Vagina (tissue), 2 donors: ENCODE measurements around the gene PLOD1. TPM values are rescaled to one million over a fixed set of nuclear protein-coding genes. Genes with fewer than 3 reads are reported as not detected.
"Not testable (repeated sequence)": the region's sequence is repeated elsewhere in the genome, so short reads cannot be mapped to it uniquely, and the experiment has no call there.

Experiments
- DNase-seq, 2 donors: peaks; one replicate each; pipeline ENCODE4 v3.0.0-alpha.2; 2017; ENCODE audit errors: extremely low spot score in 2 of 2
- H3K27ac ChIP-seq: fragments of 200-600 bp; sonication (generic); one replicate; pipeline ENCODE4 v1.5.1; 2019
- H3K27me3 ChIP-seq: fragments of 200-600 bp; sonication (generic); one replicate; pipeline ENCODE4 v1.5.1; 2019
- H3K36me3 ChIP-seq, 2 donors: fragments of 200-600 bp; sonication (generic); one replicate each; pipeline ENCODE4 v1.5.1; 2017 to 2019
- H3K4me1 ChIP-seq: fragments of 200-600 bp; sonication (generic); one replicate; pipeline ENCODE4 v1.5.1; 2019
- H3K4me3 ChIP-seq, 2 donors: fragments of 200-600 bp; sonication (generic); 1 replicate in 1 of 2; 2 replicates in 1 of 2; pipeline ENCODE4 v1.5.1; 2016 to 2019
- H3K9me3 ChIP-seq: fragments of 200-600 bp; sonication (generic); one replicate; pipeline ENCODE4 v1.5.1; 2019
- POLR2A ChIP-seq, 2 donors: fragments of 450-650 bp; IDR thresholded peaks; one replicate each; pipeline ENCODE4 v1.6.1; 2017; ENCODE audit warnings: antibody characterized with exemption in 2 of 2, mild to moderate bottlenecking in 2 of 2, moderate library complexity in 2 of 2
- POLR2AphosphoS5 ChIP-seq, 2 donors: sonication (generic); formaldehyde crosslinking; IDR thresholded peaks; one replicate each; pipeline ENCODE4 v1.9.0; 2017; ENCODE audit warnings: antibody characterized with exemption in 2 of 2, mild to moderate bottlenecking in 2 of 2, low read depth in 1 of 2; ENCODE audit not compliant: insufficient read depth in 1 of 2
- intact Hi-C: fragments of 100-400 bp; cut with DNase I; formaldehyde crosslinking; loops from one replicate; pipeline ENCODE4 v1.15.1; 2023
- total RNA-seq: library from RNA; depleted of rRNA; stranded (reverse); fragments of >200 nt; gene quantifications from one replicate; pipeline ENCODE4 v1.2.3, GENCODE V29; 2016
- TF ChIP-seq, protein P1 (sequence below), 3 experiments: fragments of 450-650 bp in 2 of 3; fragments of 200-600 bp in 1 of 3; sonication (generic) in 1 of 3; IDR thresholded peaks; one replicate each; pipeline ENCODE4 v1.5.1; 2017 to 2019; ENCODE audit warnings: antibody characterized with exemption in 3 of 3, mild to moderate bottlenecking in 2 of 3, moderate library complexity in 2 of 3

The PLOD1 gene
- total RNA-seq, 1 donor from 2014 or later, result 42.2 TPM

DNA sequence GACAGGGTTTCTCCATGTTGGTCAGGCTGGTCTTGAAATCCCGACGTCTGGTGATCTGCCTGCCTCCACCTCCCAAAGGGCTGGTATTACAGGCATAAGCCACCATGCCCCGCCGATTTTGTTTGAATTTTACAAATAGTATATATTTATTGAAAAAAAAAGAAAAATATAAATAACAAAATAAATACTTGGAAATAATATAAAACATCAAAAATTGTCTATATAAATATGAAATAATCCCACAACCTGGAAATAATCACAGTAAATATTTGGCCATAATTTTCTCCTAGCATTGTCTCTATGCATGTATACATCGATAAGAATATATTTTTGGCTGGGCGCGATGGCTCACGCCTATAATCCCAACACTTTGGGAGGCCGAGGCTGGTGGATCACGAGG, 2.7 kb upstream of the PLOD1 start:
- intact Hi-C loops, result no loop called here
- Histone ChIP-seq H3K27ac (no peak overlapping the region), H3K36me3 (no peaks in the 10 kb centered on the region), H3K4me3 (no peak overlapping the region), H3K9me3 (no peaks in the 10 kb centered on the region), H3K27me3 (no peaks in the 10 kb centered on the region), H3K4me1 (peaks cover 36% of the 10 kb centered on the region)
- no peak for DNase-seq
- TF ChIP-seq POLR2AphosphoS5 (IDR thresholded peaks at IDR 0.05; ENCODE audit: insufficient read depth in 1 of 2, low read depth in 1 of 2) (no peak), POLR2A (IDR thresholded peaks at IDR 0.05) (no peak)
- TF ChIP-seq, protein P1, sequence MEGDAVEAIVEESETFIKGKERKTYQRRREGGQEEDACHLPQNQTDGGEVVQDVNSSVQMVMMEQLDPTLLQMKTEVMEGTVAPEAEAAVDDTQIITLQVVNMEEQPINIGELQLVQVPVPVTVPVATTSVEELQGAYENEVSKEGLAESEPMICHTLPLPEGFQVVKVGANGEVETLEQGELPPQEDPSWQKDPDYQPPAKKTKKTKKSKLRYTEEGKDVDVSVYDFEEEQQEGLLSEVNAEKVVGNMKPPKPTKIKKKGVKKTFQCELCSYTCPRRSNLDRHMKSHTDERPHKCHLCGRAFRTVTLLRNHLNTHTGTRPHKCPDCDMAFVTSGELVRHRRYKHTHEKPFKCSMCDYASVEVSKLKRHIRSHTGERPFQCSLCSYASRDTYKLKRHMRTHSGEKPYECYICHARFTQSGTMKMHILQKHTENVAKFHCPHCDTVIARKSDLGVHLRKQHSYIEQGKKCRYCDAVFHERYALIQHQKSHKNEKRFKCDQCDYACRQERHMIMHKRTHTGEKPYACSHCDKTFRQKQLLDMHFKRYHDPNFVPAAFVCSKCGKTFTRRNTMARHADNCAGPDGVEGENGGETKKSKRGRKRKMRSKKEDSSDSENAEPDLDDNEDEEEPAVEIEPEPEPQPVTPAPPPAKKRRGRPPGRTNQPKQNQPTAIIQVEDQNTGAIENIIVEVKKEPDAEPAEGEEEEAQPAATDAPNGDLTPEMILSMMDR (IDR thresholded peaks at IDR 0.05), result no peak

DNA sequence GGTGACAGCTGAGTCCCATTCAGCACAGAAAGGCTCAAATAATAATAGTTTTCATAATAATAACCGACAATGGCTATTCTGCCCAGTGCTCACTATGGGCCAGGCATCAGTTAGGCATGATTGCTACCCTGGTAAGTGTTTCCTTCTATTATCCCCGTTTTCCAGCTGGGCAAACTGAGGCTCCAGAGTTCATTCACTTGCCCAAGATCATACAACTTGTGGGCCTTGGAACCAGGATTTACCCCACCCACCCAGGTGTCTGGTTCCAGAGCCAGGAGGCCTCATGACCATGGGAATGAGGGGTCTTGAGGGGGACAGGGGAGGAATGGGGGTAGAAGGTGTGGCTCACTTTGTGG, 518 bp downstream of the PLOD1 start:
- Histone ChIP-seq H3K36me3 (no peaks in the 10 kb centered on the region), H3K4me3 (peak overlapping the region; percentile 57 to 59), H3K27me3 (no peaks in the 10 kb centered on the region), H3K27ac (peak overlapping the region; percentile 84), H3K4me1 (peaks cover 48% of the 10 kb centered on the region), H3K9me3 (no peaks in the 10 kb centered on the region)
- no peak for TF ChIP-seq POLR2AphosphoS5 (IDR thresholded peaks at IDR 0.05; ENCODE audit: insufficient read depth in 1 of 2, low read depth in 1 of 2)
- no peak for TF ChIP-seq POLR2A (IDR thresholded peaks at IDR 0.05)
- TF ChIP-seq, protein P1 (IDR thresholded peaks at IDR 0.05), result no peak
- DNase-seq, result no peak
- intact Hi-C loops, result loop anchor here (2.0 kb wide), 1 partner anchor 44 kb away; no protein-coding TSS in a partner anchor

DNA sequence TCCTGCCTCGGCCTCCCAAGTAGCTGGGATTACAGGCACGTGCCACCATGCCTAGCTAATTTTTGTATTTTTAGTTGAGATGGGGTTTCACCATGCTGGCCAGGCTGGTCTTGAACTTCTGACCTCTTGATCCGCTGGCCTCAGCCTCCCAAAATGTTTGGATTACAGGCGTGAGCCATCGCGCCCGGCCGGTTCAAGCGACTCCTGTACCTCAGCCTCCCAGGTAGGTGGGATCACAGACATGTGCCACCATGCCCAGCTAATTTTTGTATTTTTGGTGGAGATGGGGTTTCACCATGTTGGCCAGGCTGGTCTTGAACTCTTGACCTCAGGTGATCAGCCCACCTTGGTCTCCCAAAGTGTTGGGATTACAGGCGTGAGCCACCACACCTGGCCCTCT, 1.2 kb downstream of the PLOD1 start:
- Histone ChIP-seq H3K4me3 (peak overlapping the region in 1 of 2 donors; percentile 57), H3K4me1 (peaks cover 43% of the 10 kb centered on the region), H3K27ac (peak overlapping the region; percentile 84)
- intact Hi-C loops, result loop anchor here (2.0 kb wide), 1 partner anchor 43 kb away; no protein-coding TSS in a partner anchor
- not testable (repeated sequence) for DNase-seq, H3K27me3 ChIP-seq, H3K9me3 ChIP-seq, H3K36me3 ChIP-seq

DNA sequence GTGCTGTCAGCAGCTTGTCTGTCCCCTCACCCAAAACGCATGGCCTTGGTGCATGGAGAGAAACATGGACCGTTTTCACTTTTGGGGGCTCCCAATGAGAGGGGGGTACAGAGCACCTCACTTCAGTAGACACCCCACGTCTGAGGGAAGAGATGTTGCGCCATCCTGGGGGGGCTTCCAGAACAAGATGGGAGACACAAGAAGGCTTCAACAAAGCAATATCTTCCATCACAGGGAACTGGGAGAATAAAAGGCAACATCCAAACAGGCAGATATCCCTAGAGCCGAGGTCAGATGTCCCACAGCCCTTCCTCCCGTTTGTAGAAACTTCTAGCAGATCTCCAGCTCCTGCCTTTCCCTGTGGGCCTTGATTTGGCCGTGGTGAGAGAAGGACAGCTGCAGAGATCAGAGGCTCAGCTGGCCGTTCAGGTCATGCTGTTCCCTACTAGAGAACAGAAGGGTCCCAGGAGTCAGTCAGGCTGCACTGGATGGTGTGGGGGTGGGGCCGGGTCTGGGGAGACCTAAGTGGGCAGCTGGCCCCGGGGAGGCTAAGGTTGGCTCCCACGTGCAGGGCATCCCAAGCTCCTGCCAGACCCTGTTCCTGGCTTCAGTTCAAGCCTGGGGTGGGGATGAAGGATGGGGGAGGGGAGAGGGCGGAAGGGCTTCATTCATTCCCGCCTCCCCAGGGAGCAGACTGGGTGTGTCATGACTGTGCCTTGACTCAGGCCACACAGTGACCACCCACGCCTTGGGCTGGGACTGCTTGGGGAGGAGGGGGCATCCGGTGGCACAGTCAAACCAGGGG, 4.4 kb downstream of the PLOD1 start:
- H3K4me3 ChIP-seq, result no peak overlapping the region
- H3K27ac ChIP-seq, result peak overlapping the region; percentile 65
- intact Hi-C loops, result no loop called here
- DNase-seq, result no peak
- peaks cover 43% of the 10 kb centered on the region for H3K4me1 ChIP-seq
- no peaks in the 10 kb centered on the region for H3K9me3 ChIP-seq
- peak in 1 of 2 donors; percentile 16 for TF ChIP-seq POLR2AphosphoS5 (IDR thresholded peaks at IDR 0.05; ENCODE audit: insufficient read depth in 1 of 2, low read depth in 1 of 2)
- TF ChIP-seq, protein P1 (IDR thresholded peaks at IDR 0.05), result no peak
- no peaks in the 10 kb centered on the region for H3K27me3 ChIP-seq
- H3K36me3 ChIP-seq, result no peaks in the 10 kb centered on the region

DNA sequence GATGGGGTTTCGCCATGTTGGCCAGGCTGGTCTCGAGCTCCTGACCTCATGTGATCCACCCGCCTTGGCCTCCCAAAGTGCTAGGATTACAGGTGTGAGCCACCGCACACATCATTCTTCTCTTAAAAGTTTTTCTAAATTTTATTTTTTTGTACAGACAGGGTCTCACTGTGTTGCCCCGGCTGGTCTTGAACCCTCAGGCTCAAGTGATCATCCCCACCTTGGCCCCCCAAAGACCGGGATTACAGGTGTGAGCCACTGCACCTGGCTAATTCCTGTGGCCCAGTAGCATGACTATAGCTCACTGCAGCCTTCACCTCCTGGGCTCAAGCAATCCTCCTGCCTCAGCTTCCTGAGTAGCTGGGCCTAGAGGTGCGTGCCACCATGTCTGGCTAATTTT, 5.3 kb downstream of the PLOD1 start:
- H3K27me3 ChIP-seq, H3K9me3 ChIP-seq, H3K4me3 ChIP-seq, intact Hi-C loops, DNase-seq, H3K36me3 ChIP-seq: not testable (repeated sequence)
- peak overlapping the region; percentile 65 for H3K27ac ChIP-seq
- peaks cover 42% of the 10 kb centered on the region for H3K4me1 ChIP-seq

DNA sequence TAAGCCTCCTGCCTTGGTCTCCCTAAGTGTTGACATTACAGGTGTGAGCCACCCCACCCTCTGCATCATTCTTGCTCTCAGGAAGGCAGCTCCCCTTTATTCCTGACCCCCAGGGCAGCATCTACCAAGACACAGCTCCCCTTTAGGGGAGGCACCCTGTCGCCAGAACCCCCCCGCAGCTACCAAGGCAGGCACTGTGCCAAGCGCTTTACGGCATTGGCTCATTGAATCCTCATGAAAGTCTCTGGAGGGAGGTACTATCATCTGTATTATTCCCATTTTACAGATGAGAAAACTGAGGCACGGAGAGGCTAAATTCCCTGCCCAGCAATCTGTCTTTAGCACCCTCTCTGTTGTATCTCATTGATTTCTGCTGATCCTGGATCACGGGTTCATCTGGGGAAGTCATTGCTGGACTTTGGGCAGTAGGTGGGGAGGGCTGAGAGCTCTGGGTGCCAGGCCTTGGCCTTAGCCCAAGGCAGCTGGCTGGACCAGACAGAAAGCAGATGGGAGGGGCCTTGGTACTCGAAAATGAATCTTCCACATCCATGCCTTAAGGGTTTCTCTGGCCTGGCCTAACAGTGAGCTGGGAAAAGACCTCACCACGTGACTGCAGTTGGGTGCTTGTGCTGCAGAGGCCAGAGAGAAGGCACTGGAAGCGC, 5.9 kb downstream of the PLOD1 start:
- intact Hi-C loops, result no loop called here
- H3K27ac ChIP-seq, result no peak overlapping the region
- TF ChIP-seq, protein P1 (IDR thresholded peaks at IDR 0.05), result no peak
- TF ChIP-seq POLR2AphosphoS5 (IDR thresholded peaks at IDR 0.05; ENCODE audit: insufficient read depth in 1 of 2, low read depth in 1 of 2), result no peak
- no peak for TF ChIP-seq POLR2A (IDR thresholded peaks at IDR 0.05)
- peaks cover 36% of the 10 kb centered on the region for H3K4me1 ChIP-seq
- no peak for DNase-seq
- H3K27me3 ChIP-seq, result no peaks in the 10 kb centered on the region
- H3K36me3 ChIP-seq, result no peaks in the 10 kb centered on the region
- no peaks in the 10 kb centered on the region for H3K9me3 ChIP-seq
- H3K4me3 ChIP-seq, result no peak overlapping the region
